Measurements from ENCODE around the gene CALN1.

- TF ChIP-seq, protein P1, sequence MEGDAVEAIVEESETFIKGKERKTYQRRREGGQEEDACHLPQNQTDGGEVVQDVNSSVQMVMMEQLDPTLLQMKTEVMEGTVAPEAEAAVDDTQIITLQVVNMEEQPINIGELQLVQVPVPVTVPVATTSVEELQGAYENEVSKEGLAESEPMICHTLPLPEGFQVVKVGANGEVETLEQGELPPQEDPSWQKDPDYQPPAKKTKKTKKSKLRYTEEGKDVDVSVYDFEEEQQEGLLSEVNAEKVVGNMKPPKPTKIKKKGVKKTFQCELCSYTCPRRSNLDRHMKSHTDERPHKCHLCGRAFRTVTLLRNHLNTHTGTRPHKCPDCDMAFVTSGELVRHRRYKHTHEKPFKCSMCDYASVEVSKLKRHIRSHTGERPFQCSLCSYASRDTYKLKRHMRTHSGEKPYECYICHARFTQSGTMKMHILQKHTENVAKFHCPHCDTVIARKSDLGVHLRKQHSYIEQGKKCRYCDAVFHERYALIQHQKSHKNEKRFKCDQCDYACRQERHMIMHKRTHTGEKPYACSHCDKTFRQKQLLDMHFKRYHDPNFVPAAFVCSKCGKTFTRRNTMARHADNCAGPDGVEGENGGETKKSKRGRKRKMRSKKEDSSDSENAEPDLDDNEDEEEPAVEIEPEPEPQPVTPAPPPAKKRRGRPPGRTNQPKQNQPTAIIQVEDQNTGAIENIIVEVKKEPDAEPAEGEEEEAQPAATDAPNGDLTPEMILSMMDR (IDR thresholded peaks at IDR 0.05): no peak
- TF ChIP-seq POLR2A (IDR thresholded peaks at IDR 0.05): no peak
These were observed 395.6 kb downstream of the CALN1 start for GRCh38 chr7:72016574-72016973.
